HCT116 (cell line): ENCODE results near the gene DAZAP1. TPM values are rescaled to one million over a fixed set of nuclear protein-coding genes. Genes with fewer than 3 reads are reported as not detected.

ENCODE experiments used
- ATAC-seq: fragments of 200-7000 bp; cut with Tn5 transposase; 2 replicates; pipeline ENCODE4 v1.9.1; 2020; ENCODE audit warnings: mild to moderate bottlenecking, moderate library complexity
- BruUV-seq: library from RNA; stranded (reverse); fragments of 400-500 nt; replicated peaks from 2 replicates; lab custom pipeline; 2021; lab: Mats Ljungman, UMichigan
- CTCF ChIA-PET: fragments of 300-600 bp; sonication (Branson Sonifier 250); formaldehyde crosslinking; loops from one replicate; lab custom pipeline; 2021; ENCODE audit warnings: antibody characterized with exemption; lab: Charles Lee
- POLR2A ChIA-PET: fragments of 300-600, 350-600 bp; sonication (Branson Sonifier 250); formaldehyde crosslinking; loops from one replicate; lab custom pipeline; 2021; ENCODE audit warnings: antibody characterized with exemption; lab: Charles Lee
- RAD21 ChIA-PET, 2 experiments: fragments of 300-600 bp; sonication (Branson Sonifier 250); formaldehyde crosslinking; loops; one replicate each; lab custom pipeline; 2023; ENCODE audit warnings: low total read pairs in 2 of 2; ENCODE audit not compliant: uncharacterized antibody in 2 of 2, unreplicated experiment in 2 of 2, low non-redundant PET in 1 of 2; lab: Charles Lee
- DNase-seq: peaks from one replicate; pipeline ENCODE4 v3.0.0-alpha.2; 2010; ENCODE audit warnings: low read depth, low spot score
- H2AFZ ChIP-seq: fragments of 200-600 bp; shearing (Covaris generic), sonication (generic); 2 replicates; pipeline ENCODE4 v1.6.1; 2017; ENCODE audit warnings: low read depth, mixed run types, mixed read lengths, antibody characterized with exemption, low read length; ENCODE audit not compliant: poor library complexity, severe bottlenecking
- H3K27ac ChIP-seq: 2 replicates; pipeline ENCODE4 v1.5.1; 2012; ENCODE audit warnings: low read depth, low read length
- H3K27me3 ChIP-seq: fragments of 200-600 bp; sonication (generic); 2 replicates; pipeline ENCODE4 v1.6.1; 2016; ENCODE audit warnings: mixed run types, low read length, mixed read lengths; ENCODE audit not compliant: insufficient read depth
- H3K36me3 ChIP-seq, 2 experiments: fragments of 200-500 bp in 1 of 2; fragments of 200-600 bp in 1 of 2; sonication (Bioruptor generic) in 1 of 2; sonication (generic) in 1 of 2; 2 replicates each; pipeline versions ENCODE4 v1.5.1 to v1.6.1; 2014 to 2016; ENCODE audit warnings: low read length in 2 of 2, inconsistent platforms in 1 of 2, mixed read lengths in 1 of 2, mixed run types in 1 of 2; ENCODE audit not compliant: insufficient read depth in 2 of 2, control insufficient read depth in 1 of 2
- H3K4me1 ChIP-seq, 2 experiments: fragments of 200-600 bp in 1 of 2; sonication (generic) in 1 of 2; 2 replicates each; pipeline versions ENCODE4 v1.5.1 to v1.6.1; 2012 to 2017; ENCODE audit warnings: low read length in 2 of 2, inconsistent platforms in 1 of 2, mild to moderate bottlenecking in 1 of 2, mixed read lengths in 1 of 2, mixed run types in 1 of 2, moderate library complexity in 1 of 2; ENCODE audit not compliant: insufficient read depth in 2 of 2, control insufficient read depth in 1 of 2
- H3K4me2 ChIP-seq: fragments of 200-600 bp; sonication (generic); 2 replicates; pipeline ENCODE4 v1.6.1; 2017; ENCODE audit warnings: mixed run types, low read length, mixed read lengths
- H3K4me3 ChIP-seq, 2 experiments: fragments of 200-600 bp in 1 of 2; sonication (generic) in 1 of 2; replicated peaks in 1 of 2; 2 replicates each; pipeline ENCODE4 v1.5.1; 2011 to 2016; ENCODE audit warnings: low read length in 2 of 2, control low read depth in 1 of 2, low read depth in 1 of 2, mild to moderate bottlenecking in 1 of 2, mixed read lengths in 1 of 2, mixed run types in 1 of 2
- H3K79me2 ChIP-seq: fragments of 200-600 bp; sonication (generic); 2 replicates; pipeline ENCODE4 v1.6.1; 2017; ENCODE audit warnings: mild to moderate bottlenecking, mixed run types, low read length, moderate library complexity, mixed read lengths; ENCODE audit not compliant: insufficient read depth
- H3K9ac ChIP-seq: fragments of 200-600 bp; sonication (generic); 2 replicates; pipeline ENCODE4 v1.6.1; 2016; ENCODE audit warnings: low read length, mixed read lengths
- H3K9me2 ChIP-seq: fragments of 200-600 bp; sonication (generic), shearing (Covaris generic); 2 replicates; pipeline ENCODE4 v1.6.1; 2017; ENCODE audit warnings: mixed run types, mild to moderate bottlenecking, moderate library complexity; ENCODE audit not compliant: insufficient read depth
- H3K9me3 ChIP-seq, 2 experiments: fragments of 200-500 bp in 1 of 2; fragments of 200-600 bp in 1 of 2; sonication (Bioruptor generic) in 1 of 2; sonication (generic) in 1 of 2; 2 replicates each; pipeline ENCODE4 v1.6.1; 2014 to 2017; ENCODE audit warnings: low read length in 2 of 2, mixed read lengths in 2 of 2, inconsistent platforms in 1 of 2, low read depth in 1 of 2, mild to moderate bottlenecking in 1 of 2, mixed run types in 1 of 2, moderate library complexity in 1 of 2; ENCODE audit not compliant: control insufficient read depth in 1 of 2, insufficient read depth in 1 of 2
- H4K20me1 ChIP-seq: fragments of 200-600 bp; sonication (generic), shearing (Covaris generic); 2 replicates; pipeline ENCODE4 v1.6.1; 2017; ENCODE audit warnings: mixed run types, mild to moderate bottlenecking, moderate library complexity; ENCODE audit not compliant: insufficient read depth
- CTCF ChIP-seq, 3 experiments: fragments of 200-600 bp in 1 of 3; sonication (generic) in 1 of 3; IDR thresholded peaks in 2 of 3; conservative IDR thresholded peaks in 1 of 3; 2 replicates each; pipeline ENCODE4 v1.5.1; 2012 to 2017; ENCODE audit warnings: low read depth in 2 of 3, low read length in 2 of 3, antibody characterized with exemption in 1 of 3, borderline replicate concordance in 1 of 3, control low read depth in 1 of 3, mild to moderate bottlenecking in 1 of 3, mixed read lengths in 1 of 3, mixed run types in 1 of 3, moderate library complexity in 1 of 3; ENCODE audit not compliant: insufficient read depth in 1 of 3
- EGR1 ChIP-seq: IDR thresholded peaks from 2 replicates; pipeline ENCODE4 v1.6.1; 2012; ENCODE audit warnings: low read depth
- FOSL1 ChIP-seq: IDR thresholded peaks from 2 replicates; pipeline ENCODE4 v1.6.1; 2012; ENCODE audit warnings: low read depth
- POLR2AphosphoS5 ChIP-seq: IDR thresholded peaks from 2 replicates; pipeline ENCODE4 v1.6.1; 2011; ENCODE audit warnings: mild to moderate bottlenecking, low read depth, low read length, moderate library complexity
- SP1 ChIP-seq: IDR thresholded peaks from 2 replicates; pipeline ENCODE4 v1.6.1; 2012; ENCODE audit warnings: low read depth
- intact Hi-C: fragments of 100-400 bp; cut with micrococcal nuclease; formaldehyde crosslinking; loops from 2 replicates; pipeline ENCODE4 v1.10.0; 2022
- total RNA-seq: library from RNA; stranded (reverse); gene quantifications from one replicate; pipeline ENCODE4 v1.2.1, GENCODE V29; 2021; ENCODE audit not compliant: unreplicated experiment
- TF ChIP-seq, protein P1 (sequence below): IDR thresholded peaks from 2 replicates; pipeline ENCODE4 v1.6.1; 2012

Gene DAZAP1
- total RNA-seq, 1 experiment from 2014 or later, result 191 TPM

DNA sequence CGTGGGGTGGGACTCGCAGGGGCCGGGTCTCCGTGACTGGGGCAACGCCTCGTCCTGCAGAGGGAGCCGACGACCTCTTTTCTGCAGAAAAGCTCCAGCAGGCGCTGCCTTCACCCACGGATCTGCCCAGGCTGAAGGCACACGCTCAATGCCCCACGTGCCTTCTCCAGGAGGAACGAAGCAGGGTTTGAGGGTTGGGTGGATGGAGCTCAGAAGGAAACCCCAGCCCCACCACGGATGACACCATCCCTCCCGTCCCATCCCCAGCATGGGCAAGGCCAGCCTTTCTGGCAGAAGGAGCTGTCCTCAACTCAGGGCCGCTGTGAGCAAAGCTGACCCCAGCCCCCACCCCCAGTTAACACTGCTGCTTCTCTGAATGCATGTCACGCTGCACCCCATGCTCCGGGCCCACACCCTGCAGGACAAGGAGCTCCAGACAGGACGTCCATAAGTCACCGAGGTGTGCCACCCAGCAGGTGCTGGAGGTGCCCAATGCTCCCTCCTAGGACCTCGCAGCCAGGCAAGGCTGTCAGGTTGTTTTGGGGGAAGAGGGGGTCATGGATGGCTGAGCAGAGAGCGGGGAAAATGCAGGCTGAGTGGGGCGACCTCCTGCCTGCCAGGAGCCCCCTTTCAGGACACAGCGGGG lies 64.3 kb downstream of the DAZAP1 start:
- Histone ChIP-seq H4K20me1 (no peaks in the 10 kb centered on the region), H3K9me2 (no peaks in the 10 kb centered on the region), H3K36me3 (peaks cover 0 to 3% of the 10 kb centered on the region in 2 experiments; a peak in 1 of 4 replicates), H3K4me1 (peaks cover 19 to 39% of the 10 kb centered on the region in 2 experiments), H2AFZ (no peak overlapping the region), H3K27me3 (no peaks in the 10 kb centered on the region), H3K9me3 (no peaks in the 10 kb centered on the region), H3K4me2 (peak overlapping the region; percentile 96), H3K4me3 (peak overlapping the region; percentile 57 to 66), H3K27ac (peak overlapping the region; percentile 91; the same call in 1 of the 2 replicates), H3K79me2 (peaks cover 22% of the 10 kb centered on the region; the same call in 1 of the 2 replicates), H3K9ac (peak overlapping the region; percentile 60)
- peak; percentile 9 for ATAC-seq
- CTCF ChIA-PET, result interaction anchor here (0.9 to 1.7 kb wide), 3 partner anchors 16 to 156 kb away, joined by 3 to 7 read pairs (median 3); no protein-coding TSS in a partner anchor
- POLR2A ChIA-PET, result interaction anchor here (1.0 to 2.4 kb wide), 5 partner anchors 16 to 340 kb away, joined by 3 to 8 read pairs (median 5); partner anchors contain the start of gene REEP6
- intact Hi-C loops, result no loop called here
- RAD21 ChIA-PET, result interaction anchor here in 1 of 2 experiments (0.7 kb wide), 1 partner anchor 64 kb away, joined by 3 read pairs; no protein-coding TSS in a partner anchor
- TF ChIP-seq, protein P1, sequence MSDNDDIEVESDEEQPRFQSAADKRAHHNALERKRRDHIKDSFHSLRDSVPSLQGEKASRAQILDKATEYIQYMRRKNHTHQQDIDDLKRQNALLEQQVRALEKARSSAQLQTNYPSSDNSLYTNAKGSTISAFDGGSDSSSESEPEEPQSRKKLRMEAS, result peak; percentile 38; the same call in 1 of the 2 replicates
- no peak for TF ChIP-seq POLR2AphosphoS5
- peak in 2 of 3 experiments; percentile 24 to 37; a peak in 3 of 6 replicates for TF ChIP-seq CTCF (IDR thresholded peaks at IDR 0.05 in 2 of 3, conservative IDR thresholded peaks at IDR 0.05 in 1 of 3; ENCODE audit: borderline replicate concordance in 1 of 3, insufficient read depth in 1 of 3, low read depth in 2 of 3, low read length in 2 of 3)
- no peak for TF ChIP-seq SP1
- TF ChIP-seq EGR1, result no peak
- no peak for TF ChIP-seq FOSL1
- no peak for DNase-seq
- no TSS peak for BruUV-seq
